GM10248 (cell line): ENCODE data around the gene PTPN4.

Experiments used
- CTCF ChIA-PET: fragments of 300-600 bp; sonication (Branson Sonifier 250); formaldehyde crosslinking; extraction: SDS; loops from one replicate; lab custom pipeline; 2021; ENCODE audit warnings: antibody characterized with exemption; lab: Yijun Ruan, JAX
- POLR2A ChIA-PET: fragments of 350-650 bp; sonication (Branson Sonifier 250); formaldehyde crosslinking; extraction: SDS; loops from one replicate; lab custom pipeline; 2020; ENCODE audit warnings: antibody characterized with exemption; lab: Yijun Ruan, JAX
- DNase-seq: peaks from one replicate; pipeline ENCODE4 v3.0.0; 2012; ENCODE audit errors: extremely low spot score
- CTCF ChIP-seq: IDR thresholded peaks from 2 replicates; pipeline ENCODE4 v1.5.1; 2012; ENCODE audit warnings: mild to moderate bottlenecking, low read depth; ENCODE audit errors: extremely low read depth, missing control alignments, control extremely low read depth

Gene PTPN4

GRCh38 chr2:119721904-119722303 lies 37.8 kb upstream of the PTPN4 start:
- TF ChIP-seq CTCF, result no peak
- POLR2A ChIA-PET, result no interaction called here
- DNase-seq, result no peak
- CTCF ChIA-PET, result interaction anchor here (2.8 kb wide), 1 partner anchor 19 kb away, joined by 15 read pairs; no protein-coding TSS in a partner anchor

- TF ChIP-seq CTCF, result no peak
- POLR2A ChIA-PET, result no interaction called here
- DNase-seq, result no peak
- CTCF ChIA-PET, result interaction anchor here (2.7 kb wide), 1 partner anchor 20 kb away, joined by 8 read pairs; no protein-coding TSS in a partner anchor
Observed at GRCh38 chr2:119723186-119723585, 36.5 kb upstream of the PTPN4 start.

GRCh38 chr2:119723784-119724467 lies 35.8 kb upstream of the PTPN4 start:
- DNase-seq, result no peak
- CTCF ChIA-PET, result interaction anchor here (0.8 to 2.7 kb wide), 3 partner anchors 21 to 99 kb away, joined by 3 to 8 read pairs (median 3); no protein-coding TSS in a partner anchor
- no peak for TF ChIP-seq CTCF
- POLR2A ChIA-PET, result no interaction called here

GRCh38 chr2:119724656-119725485 lies 34.9 kb upstream of the PTPN4 start:
- DNase-seq, result no peak
- CTCF ChIA-PET, result interaction anchor here (0.8 to 2.7 kb wide), 4 partner anchors 22 to 98 kb away, joined by 3 to 8 read pairs (median 3); no protein-coding TSS in a partner anchor
- TF ChIP-seq CTCF, result no peak
- POLR2A ChIA-PET, result no interaction called here

- POLR2A ChIA-PET, result no interaction called here
- TF ChIP-seq CTCF, result no peak
- CTCF ChIA-PET, result interaction anchor here (1.0 kb wide), 1 partner anchor 15 kb away, joined by 3 read pairs; no protein-coding TSS in a partner anchor
- no peak for DNase-seq
Observed at GRCh38 chr2:119727493-119727892, 32.2 kb upstream of the PTPN4 start.

- CTCF ChIA-PET, result interaction anchor here (1.0 to 2.0 kb wide), 4 partner anchors 9 to 26 kb away, joined by 3 to 5 read pairs (median 4); no protein-coding TSS in a partner anchor
- POLR2A ChIA-PET, result no interaction called here
- DNase-seq, result no peak
- no peak for TF ChIP-seq CTCF
Observed at GRCh38 chr2:119728421-119728820, 31.3 kb upstream of the PTPN4 start.
